ENCODE results near the gene LAMC1. TPM values are rescaled to one million over a fixed set of nuclear protein-coding genes. Genes with fewer than 3 reads are reported as not detected.

Gene LAMC1
- total and polyA plus RNA-seq, 2 experiments from 2014 or later, result 18.4 to 116 TPM

DNA sequence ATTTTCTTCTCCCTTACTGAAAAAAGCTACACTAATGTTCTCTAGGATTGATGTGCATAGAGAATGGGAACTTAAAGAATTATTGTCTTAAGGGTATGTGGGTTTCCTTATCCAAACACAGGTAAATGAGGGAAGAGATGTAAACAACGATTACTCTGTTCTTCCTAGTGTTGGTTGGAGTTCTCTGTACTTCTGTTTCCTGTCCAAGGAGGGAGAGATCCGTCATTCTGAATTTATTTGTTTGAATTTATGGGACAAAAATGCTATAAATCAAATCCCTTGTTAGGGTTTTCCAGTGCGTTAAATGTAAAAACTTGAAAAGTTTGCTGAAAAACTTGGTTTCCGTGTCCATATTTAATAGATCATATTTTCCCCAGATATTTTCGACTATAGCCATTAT is 29.6 kb downstream of the LAMC1 start:
- Histone ChIP-seq H3K4me1 (ENCODE audit: insufficient read depth) (peaks cover 5% of the 10 kb centered on the region; the same call in 1 of the 2 replicates), H3K27me3 (ENCODE audit: insufficient read depth) (no peaks in the 10 kb centered on the region), H3K79me2 (replicated peaks; ENCODE audit: insufficient read depth) (peaks cover 95% of the 10 kb centered on the region), H3K36me3 (ENCODE audit: insufficient read depth) (no peaks in the 10 kb centered on the region), H3K27ac (ENCODE audit: low read depth) (no peak overlapping the region), H3F3A (replicated peaks; ENCODE audit: low read depth) (no peaks in the 10 kb centered on the region), H3K4me3 (no peak overlapping the region), H2AFZ (no peak overlapping the region), H3K9me2 (ENCODE audit: insufficient read depth) (no peaks in the 10 kb centered on the region), H4K20me1 (replicated peaks; ENCODE audit: insufficient read depth) (peaks cover 17% of the 10 kb centered on the region), H3K4me2 (no peak overlapping the region)
- Mint-ChIP-seq H3K27ac (no peak overlapping the region), H3K9me3 (no peaks in the 10 kb centered on the region; the same call in 2 of the 3 replicates), H3K27me3 (ENCODE audit: insufficient read depth, low read depth, poor library complexity) (peaks cover 5% of the 10 kb centered on the region), H3K4me3 (no peak overlapping the region), H3K36me3 (ENCODE audit: low read depth) (no peaks in the 10 kb centered on the region), H3K4me1 (peaks cover 4% of the 10 kb centered on the region; the same call in 2 of the 3 replicates)
- ATAC-seq (no peak), DNase-seq (ENCODE audit: low spot score) (no peak)
- TF ChIP-seq ZNF331 (CRISPR knock-in tag; IDR thresholded peaks at IDR 0.05; ENCODE audit: low read depth), result no peak
- TF ChIP-seq POLR2AphosphoS5 (IDR thresholded peaks at IDR 0.05; ENCODE audit: low read depth), result no peak
- no peak for TF ChIP-seq JUNB (IDR thresholded peaks at IDR 0.05; ENCODE audit: unreplicated experiment)
- TF ChIP-seq ZNF114 (CRISPR knock-in tag; IDR thresholded peaks at IDR 0.05), result no peak
- TF ChIP-seq NANOG (IDR thresholded peaks at IDR 0.05; ENCODE audit: borderline replicate concordance), result no peak
- TF ChIP-seq, protein P1, sequence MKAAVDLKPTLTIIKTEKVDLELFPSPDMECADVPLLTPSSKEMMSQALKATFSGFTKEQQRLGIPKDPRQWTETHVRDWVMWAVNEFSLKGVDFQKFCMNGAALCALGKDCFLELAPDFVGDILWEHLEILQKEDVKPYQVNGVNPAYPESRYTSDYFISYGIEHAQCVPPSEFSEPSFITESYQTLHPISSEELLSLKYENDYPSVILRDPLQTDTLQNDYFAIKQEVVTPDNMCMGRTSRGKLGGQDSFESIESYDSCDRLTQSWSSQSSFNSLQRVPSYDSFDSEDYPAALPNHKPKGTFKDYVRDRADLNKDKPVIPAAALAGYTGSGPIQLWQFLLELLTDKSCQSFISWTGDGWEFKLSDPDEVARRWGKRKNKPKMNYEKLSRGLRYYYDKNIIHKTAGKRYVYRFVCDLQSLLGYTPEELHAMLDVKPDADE (IDR thresholded peaks at IDR 0.05), result no peak
- no peak for TF ChIP-seq CREB1 (CRISPR knock-in tag; IDR thresholded peaks at IDR 0.05; ENCODE audit: low read depth)
- TF ChIP-seq EZH2phosphoT487 (IDR thresholded peaks at IDR 0.05; ENCODE audit: unreplicated experiment), result no peak
- no peak for TF ChIP-seq STAT1 (IDR thresholded peaks at IDR 0.05; ENCODE audit: unreplicated experiment)
- TF ChIP-seq, protein P2, sequence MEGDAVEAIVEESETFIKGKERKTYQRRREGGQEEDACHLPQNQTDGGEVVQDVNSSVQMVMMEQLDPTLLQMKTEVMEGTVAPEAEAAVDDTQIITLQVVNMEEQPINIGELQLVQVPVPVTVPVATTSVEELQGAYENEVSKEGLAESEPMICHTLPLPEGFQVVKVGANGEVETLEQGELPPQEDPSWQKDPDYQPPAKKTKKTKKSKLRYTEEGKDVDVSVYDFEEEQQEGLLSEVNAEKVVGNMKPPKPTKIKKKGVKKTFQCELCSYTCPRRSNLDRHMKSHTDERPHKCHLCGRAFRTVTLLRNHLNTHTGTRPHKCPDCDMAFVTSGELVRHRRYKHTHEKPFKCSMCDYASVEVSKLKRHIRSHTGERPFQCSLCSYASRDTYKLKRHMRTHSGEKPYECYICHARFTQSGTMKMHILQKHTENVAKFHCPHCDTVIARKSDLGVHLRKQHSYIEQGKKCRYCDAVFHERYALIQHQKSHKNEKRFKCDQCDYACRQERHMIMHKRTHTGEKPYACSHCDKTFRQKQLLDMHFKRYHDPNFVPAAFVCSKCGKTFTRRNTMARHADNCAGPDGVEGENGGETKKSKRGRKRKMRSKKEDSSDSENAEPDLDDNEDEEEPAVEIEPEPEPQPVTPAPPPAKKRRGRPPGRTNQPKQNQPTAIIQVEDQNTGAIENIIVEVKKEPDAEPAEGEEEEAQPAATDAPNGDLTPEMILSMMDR (conservative IDR thresholded peaks at IDR 0.05; ENCODE audit: low read depth in 2 of 2), result no peak
- TF ChIP-seq, protein P3, sequence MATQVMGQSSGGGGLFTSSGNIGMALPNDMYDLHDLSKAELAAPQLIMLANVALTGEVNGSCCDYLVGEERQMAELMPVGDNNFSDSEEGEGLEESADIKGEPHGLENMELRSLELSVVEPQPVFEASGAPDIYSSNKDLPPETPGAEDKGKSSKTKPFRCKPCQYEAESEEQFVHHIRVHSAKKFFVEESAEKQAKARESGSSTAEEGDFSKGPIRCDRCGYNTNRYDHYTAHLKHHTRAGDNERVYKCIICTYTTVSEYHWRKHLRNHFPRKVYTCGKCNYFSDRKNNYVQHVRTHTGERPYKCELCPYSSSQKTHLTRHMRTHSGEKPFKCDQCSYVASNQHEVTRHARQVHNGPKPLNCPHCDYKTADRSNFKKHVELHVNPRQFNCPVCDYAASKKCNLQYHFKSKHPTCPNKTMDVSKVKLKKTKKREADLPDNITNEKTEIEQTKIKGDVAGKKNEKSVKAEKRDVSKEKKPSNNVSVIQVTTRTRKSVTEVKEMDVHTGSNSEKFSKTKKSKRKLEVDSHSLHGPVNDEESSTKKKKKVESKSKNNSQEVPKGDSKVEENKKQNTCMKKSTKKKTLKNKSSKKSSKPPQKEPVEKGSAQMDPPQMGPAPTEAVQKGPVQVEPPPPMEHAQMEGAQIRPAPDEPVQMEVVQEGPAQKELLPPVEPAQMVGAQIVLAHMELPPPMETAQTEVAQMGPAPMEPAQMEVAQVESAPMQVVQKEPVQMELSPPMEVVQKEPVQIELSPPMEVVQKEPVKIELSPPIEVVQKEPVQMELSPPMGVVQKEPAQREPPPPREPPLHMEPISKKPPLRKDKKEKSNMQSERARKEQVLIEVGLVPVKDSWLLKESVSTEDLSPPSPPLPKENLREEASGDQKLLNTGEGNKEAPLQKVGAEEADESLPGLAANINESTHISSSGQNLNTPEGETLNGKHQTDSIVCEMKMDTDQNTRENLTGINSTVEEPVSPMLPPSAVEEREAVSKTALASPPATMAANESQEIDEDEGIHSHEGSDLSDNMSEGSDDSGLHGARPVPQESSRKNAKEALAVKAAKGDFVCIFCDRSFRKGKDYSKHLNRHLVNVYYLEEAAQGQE (IDR thresholded peaks at IDR 0.05; ENCODE audit: unreplicated experiment), result no peak
- TF ChIP-seq, protein P4, sequence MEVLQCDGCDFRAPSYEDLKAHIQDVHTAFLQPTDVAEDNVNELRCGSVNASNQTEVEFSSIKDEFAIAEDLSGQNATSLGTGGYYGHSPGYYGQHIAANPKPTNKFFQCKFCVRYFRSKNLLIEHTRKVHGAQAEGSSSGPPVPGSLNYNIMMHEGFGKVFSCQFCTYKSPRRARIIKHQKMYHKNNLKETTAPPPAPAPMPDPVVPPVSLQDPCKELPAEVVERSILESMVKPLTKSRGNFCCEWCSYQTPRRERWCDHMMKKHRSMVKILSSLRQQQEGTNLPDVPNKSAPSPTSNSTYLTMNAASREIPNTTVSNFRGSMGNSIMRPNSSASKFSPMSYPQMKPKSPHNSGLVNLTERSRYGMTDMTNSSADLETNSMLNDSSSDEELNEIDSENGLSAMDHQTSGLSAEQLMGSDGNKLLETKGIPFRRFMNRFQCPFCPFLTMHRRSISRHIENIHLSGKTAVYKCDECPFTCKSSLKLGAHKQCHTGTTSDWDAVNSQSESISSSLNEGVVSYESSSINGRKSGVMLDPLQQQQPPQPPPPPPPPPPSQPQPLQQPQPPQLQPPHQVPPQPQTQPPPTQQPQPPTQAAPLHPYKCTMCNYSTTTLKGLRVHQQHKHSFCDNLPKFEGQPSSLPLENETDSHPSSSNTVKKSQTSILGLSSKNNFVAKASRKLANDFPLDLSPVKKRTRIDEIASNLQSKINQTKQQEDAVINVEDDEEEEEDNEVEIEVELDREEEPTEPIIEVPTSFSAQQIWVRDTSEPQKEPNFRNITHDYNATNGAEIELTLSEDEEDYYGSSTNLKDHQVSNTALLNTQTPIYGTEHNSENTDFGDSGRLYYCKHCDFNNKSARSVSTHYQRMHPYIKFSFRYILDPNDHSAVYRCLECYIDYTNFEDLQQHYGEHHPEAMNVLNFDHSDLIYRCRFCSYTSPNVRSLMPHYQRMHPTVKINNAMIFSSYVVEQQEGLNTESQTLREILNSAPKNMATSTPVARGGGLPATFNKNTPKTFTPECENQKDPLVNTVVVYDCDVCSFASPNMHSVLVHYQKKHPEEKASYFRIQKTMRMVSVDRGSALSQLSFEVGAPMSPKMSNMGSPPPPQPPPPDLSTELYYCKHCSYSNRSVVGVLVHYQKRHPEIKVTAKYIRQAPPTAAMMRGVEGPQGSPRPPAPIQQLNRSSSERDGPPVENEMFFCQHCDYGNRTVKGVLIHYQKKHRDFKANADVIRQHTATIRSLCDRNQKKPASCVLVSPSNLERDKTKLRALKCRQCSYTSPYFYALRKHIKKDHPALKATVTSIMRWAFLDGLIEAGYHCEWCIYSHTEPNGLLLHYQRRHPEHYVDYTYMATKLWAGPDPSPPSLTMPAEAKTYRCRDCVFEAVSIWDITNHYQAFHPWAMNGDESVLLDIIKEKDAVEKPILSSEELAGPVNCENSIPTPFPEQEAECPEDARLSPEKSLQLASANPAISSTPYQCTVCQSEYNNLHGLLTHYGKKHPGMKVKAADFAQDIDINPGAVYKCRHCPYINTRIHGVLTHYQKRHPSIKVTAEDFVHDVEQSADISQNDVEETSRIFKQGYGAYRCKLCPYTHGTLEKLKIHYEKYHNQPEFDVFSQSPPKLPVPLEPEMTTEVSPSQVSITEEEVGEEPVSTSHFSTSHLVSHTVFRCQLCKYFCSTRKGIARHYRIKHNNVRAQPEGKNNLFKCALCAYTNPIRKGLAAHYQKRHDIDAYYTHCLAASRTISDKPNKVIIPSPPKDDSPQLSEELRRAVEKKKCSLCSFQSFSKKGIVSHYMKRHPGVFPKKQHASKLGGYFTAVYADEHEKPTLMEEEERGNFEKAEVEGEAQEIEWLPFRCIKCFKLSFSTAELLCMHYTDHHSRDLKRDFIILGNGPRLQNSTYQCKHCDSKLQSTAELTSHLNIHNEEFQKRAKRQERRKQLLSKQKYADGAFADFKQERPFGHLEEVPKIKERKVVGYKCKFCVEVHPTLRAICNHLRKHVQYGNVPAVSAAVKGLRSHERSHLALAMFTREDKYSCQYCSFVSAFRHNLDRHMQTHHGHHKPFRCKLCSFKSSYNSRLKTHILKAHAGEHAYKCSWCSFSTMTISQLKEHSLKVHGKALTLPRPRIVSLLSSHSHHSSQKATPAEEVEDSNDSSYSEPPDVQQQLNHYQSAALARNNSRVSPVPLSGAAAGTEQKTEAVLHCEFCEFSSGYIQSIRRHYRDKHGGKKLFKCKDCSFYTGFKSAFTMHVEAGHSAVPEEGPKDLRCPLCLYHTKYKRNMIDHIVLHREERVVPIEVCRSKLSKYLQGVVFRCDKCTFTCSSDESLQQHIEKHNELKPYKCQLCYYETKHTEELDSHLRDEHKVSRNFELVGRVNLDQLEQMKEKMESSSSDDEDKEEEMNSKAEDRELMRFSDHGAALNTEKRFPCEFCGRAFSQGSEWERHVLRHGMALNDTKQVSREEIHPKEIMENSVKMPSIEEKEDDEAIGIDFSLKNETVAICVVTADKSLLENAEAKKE (CRISPR knock-in tag; IDR thresholded peaks at IDR 0.05), result no peak
- no peak for TF ChIP-seq EZH2 (IDR thresholded peaks at IDR 0.05; ENCODE audit: low read depth, unreplicated experiment)

Data from GM23338 (cell line).